HL-60 (cell line): ENCODE measurements around the gene CACNA2D3.

Experiments used
- DNase-seq, 2 experiments: peaks; one replicate each; pipeline ENCODE4 v3.0.0-alpha.2; 2010 to 2020; ENCODE audit warnings: low read depth in 1 of 2, low spot score in 1 of 2
- H3K27ac ChIP-seq: fragments of 250-450 bp; sonication (Bioruptor Pico); replicated peaks from 2 replicates; pipeline ENCODE4 v1.5.1; 2020; ENCODE audit warnings: mild to moderate bottlenecking, moderate library complexity
- H3K27me3 ChIP-seq: fragments of 250-450 bp; sonication (Bioruptor Pico); 2 replicates; pipeline ENCODE4 v1.5.1; 2021; ENCODE audit warnings: mild to moderate bottlenecking, moderate library complexity; ENCODE audit not compliant: insufficient read depth, poor library complexity, severe bottlenecking
- H3K4me3 ChIP-seq: replicated peaks from 2 replicates; pipeline ENCODE4 v1.5.1; 2011; ENCODE audit warnings: mild to moderate bottlenecking, control low read depth, low read length; ENCODE audit not compliant: insufficient read depth
- GABPA ChIP-seq: IDR thresholded peaks from 2 replicates; pipeline ENCODE4 v1.6.1; 2012; ENCODE audit warnings: low read depth
- POLR2AphosphoS5 ChIP-seq: IDR thresholded peaks from 2 replicates; pipeline ENCODE4 v1.6.1; 2012; ENCODE audit warnings: low read depth
- REST ChIP-seq: IDR thresholded peaks from 2 replicates; pipeline ENCODE4 v1.6.1; 2012; ENCODE audit warnings: low read depth; ENCODE audit not compliant: insufficient replicate concordance
- SPI1 ChIP-seq: IDR thresholded peaks from 2 replicates; pipeline ENCODE4 v1.6.1; 2012; ENCODE audit warnings: low read depth, mild to moderate bottlenecking, borderline replicate concordance
- TF ChIP-seq, protein P1 (sequence below): IDR thresholded peaks from one replicate; pipeline ENCODE4 v1.5.1; 2011; ENCODE audit warnings: low read length, control low read depth, inconsistent platforms; ENCODE audit not compliant: insufficient read depth

The CACNA2D3 gene

DNA sequence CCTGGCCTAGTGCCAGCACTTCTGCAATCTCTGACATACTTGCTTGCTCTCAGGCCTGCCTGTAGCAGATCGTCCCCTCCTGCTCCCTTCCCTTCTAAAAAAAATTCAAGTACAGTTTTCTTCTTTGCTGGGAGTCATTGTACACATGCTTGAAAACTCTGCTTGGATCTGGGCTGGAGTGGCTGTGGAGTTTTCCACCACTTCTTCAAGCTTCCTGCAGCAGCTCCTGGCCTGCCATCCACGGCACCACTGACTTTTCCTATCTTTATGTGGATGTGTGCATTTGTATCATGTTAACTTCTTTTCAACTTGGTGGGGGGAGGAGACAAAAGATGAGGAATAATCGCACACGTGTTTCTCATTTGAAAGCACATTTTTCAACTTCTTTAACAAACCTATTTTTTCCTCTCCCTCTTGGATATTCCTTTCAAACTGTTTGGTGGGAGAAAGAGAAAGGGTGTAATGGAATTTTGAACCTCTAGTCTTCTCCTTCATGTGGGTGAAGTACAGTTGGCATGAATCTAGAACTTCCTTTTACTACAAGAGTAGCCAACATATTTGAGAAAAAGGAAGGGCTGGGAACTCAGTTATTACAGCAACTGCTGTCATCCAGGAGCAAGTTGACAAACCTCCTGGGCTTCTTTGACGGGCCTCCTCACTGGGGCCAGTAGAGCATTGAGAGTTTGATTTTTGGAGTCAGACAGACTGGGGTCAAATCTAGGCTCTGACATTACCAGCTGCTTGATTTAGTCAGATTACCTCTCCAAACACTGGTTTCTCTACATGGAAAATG, 866.7 kb downstream of the CACNA2D3 start:
- peak in 1 of 2 experiments; percentile 43 for DNase-seq
- TF ChIP-seq SPI1, result peak; percentile 30; the same call in 1 of the 2 replicates
- TF ChIP-seq, protein P1, sequence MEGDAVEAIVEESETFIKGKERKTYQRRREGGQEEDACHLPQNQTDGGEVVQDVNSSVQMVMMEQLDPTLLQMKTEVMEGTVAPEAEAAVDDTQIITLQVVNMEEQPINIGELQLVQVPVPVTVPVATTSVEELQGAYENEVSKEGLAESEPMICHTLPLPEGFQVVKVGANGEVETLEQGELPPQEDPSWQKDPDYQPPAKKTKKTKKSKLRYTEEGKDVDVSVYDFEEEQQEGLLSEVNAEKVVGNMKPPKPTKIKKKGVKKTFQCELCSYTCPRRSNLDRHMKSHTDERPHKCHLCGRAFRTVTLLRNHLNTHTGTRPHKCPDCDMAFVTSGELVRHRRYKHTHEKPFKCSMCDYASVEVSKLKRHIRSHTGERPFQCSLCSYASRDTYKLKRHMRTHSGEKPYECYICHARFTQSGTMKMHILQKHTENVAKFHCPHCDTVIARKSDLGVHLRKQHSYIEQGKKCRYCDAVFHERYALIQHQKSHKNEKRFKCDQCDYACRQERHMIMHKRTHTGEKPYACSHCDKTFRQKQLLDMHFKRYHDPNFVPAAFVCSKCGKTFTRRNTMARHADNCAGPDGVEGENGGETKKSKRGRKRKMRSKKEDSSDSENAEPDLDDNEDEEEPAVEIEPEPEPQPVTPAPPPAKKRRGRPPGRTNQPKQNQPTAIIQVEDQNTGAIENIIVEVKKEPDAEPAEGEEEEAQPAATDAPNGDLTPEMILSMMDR, result no peak
- no peak overlapping the region for H3K4me3 ChIP-seq
- no peaks in the 10 kb centered on the region for H3K27me3 ChIP-seq
- peak overlapping the region; percentile 19; the same call in 1 of the 2 replicates for H3K27ac ChIP-seq

DNA sequence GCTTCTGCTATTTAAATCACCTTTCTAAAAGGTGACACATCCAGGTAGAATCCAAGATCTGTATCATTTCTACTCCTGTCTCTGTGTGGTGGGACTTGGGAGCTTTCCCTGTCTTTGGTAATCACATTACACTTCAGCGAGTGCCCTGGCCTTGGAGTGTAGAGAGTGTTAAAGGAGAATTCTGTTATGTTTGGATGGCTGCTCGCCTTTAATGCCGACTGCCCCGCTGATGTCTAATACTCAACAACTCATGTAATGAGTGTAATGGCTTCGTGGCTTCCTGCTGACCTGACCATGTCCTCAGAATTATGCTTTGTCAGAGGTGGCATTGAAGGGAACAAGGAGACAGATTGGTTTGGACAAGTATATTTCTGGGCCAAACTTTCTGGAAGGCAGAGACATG, 871.8 kb downstream of the CACNA2D3 start:
- DNase-seq, result no peak
- no peak for TF ChIP-seq REST
- TF ChIP-seq, protein P1, result no peak
- TF ChIP-seq SPI1, result no peak
- no peak for TF ChIP-seq GABPA
- TF ChIP-seq POLR2AphosphoS5, result no peak
- Histone ChIP-seq H3K4me3 (no peak overlapping the region), H3K27me3 (no peaks in the 10 kb centered on the region), H3K27ac (no peak overlapping the region)

- Histone ChIP-seq H3K27ac (no peak overlapping the region), H3K27me3 (no peaks in the 10 kb centered on the region), H3K4me3 (no peak overlapping the region)
- TF ChIP-seq GABPA (no peak), SPI1 (no peak), POLR2AphosphoS5 (no peak), REST (no peak)
- TF ChIP-seq, protein P1, result no peak
- peak; percentile 13 to 45 for DNase-seq
Measured at GRCh38 chr3:54999159-54999558, 876.8 kb downstream of the CACNA2D3 start.

DNA sequence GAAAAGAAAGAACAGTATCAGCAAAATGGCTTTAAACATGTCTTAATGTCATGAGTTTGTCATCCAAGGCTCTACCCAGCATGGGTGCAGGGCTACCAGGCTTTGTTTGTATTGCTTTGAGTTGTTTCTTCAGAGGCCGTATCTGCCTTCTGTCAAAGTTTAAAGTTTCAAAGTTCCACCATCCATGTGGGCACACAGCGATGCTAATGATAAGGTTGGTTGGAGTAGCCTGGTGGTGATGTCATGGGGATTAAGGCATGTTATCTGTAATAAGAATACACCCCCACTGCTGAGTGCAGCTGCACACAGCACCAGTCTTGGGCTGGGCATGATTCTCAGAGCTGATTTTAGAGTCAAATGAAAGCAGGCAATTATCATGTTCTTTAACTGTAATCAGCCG, 877.5 kb downstream of the CACNA2D3 start:
- Histone ChIP-seq H3K27me3 (no peaks in the 10 kb centered on the region), H3K4me3 (no peak overlapping the region), H3K27ac (no peak overlapping the region)
- DNase-seq, result no peak
- no peak for TF ChIP-seq REST
- TF ChIP-seq POLR2AphosphoS5, result no peak
- no peak for TF ChIP-seq GABPA
- TF ChIP-seq, protein P1, result no peak
